ENCODE measurements around the gene EML1.
"Not testable (repeated sequence)": the region's sequence is repeated elsewhere in the genome, so short reads cannot be mapped to it uniquely, and the experiment has no call there.

The EML1 gene

DNA sequence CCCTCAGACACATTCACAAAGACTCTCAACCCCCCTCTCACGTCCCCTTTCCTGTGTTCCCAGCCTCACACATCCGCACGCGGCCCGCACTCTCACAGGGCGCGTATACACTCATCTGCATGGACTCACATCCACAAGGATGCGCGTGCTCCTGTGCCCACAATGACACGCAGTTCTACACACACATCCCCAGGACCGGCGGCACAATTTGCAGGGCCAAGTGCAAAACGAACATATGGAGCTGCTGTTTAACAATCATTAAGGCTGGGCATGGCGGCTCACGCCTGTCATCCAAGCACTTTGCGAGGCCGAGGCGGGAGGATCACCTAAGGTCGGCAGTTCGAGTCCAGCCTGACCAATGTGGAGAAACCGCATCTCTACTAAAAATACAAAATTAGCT is 36.4 kb upstream of the EML1 start:
- DNase-seq: no peak

DNA sequence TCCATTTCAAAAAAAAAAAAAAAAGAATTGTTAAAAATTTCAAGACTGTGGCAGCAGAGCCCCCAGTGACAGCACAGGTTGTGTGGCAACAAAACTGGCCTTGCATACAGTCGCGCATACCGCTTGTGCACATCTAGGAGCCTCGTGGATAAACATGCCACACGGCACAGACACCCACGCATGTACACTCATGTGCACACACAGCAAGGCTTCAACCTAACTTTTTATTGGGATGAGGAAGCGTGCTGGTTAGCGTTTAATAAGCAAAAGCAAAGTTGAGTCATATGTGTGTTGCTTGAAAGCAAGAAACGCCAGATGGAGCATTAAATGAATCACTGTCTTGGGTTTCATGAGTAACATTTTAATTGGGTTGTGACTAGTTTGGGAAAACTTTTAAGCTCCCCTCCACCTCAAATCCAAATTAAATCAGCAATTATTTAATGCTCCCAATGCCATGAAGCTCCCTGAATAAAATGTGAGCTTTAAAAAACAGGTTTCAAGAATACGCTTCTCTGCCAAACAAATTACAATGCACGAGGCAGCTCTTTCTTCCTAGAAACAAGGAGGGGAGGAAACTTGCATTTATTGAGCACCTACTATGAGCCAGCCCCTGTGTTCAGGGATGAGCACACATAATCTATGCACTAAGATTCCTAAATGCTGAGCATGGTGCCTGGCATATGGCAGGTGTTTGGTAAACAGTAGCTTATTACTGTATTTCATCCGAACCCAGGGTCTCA is 35.7 kb upstream of the EML1 start:
- no peak for DNase-seq

DNA sequence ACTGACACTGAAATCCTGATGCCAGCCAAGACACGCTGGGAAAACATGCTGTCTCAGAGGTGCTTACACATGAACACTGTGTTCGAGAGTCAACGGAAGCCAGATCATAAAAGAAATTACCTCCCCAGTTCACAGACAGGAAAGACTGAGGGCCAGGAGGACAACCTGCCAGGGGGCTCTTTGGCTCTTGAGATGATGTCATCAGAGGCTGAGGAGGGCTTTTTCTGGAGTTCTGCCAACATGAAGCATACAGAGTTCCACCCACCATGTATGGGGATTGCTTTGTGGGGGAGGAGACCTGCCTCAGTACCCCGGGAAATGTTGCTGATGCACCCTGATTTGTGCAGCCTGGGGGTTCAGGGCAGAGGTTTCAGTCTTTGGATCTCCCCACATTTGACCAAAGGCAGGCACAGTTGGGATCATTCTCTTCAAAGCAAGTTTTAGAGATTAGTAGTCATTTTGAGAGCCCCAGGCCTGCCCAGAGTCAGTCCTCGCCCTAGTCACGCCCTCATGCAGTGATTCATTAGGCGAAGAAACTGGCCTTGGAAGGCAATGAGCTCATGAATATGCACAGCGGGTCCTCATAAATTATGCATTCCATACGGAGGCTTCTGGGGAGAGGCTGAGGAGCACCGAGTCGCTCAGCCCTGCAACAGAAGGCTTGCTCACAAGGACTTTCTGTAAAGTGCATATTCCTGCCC is 34.9 kb upstream of the EML1 start:
- DNase-seq: no peak

DNA sequence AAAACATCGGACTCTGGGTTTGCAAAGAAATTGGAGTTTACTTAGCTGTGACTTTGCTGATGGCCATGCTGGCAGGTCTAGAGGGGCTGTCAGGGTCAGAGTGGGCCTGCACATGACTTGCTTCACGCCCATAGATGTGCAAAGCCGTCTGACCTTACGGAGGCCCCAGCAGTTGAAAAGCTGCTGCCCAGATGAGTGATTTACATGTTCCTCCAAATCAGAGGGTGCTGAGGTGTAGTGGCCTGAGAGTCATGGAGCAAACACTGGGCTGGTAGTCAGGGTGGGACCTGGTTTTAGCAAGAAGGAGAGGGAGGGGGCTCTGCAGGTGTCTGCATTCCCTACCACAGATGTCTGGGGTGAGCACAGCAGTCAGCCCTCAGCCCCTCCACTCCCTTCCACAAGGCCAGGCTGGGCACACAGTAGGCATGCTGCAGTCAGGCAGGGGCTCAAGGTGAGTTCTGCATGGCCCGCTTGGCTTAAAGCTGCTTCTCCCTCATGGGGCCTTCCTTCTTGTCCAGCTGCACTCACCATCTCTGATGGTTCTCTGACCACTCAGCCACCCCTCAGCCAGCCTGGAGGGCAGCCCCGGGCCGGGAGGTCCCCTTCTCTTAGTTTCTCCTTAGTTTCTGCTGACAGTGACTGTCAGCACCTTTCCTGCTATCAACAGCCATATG is 34.2 kb upstream of the EML1 start:
- no peak for DNase-seq

DNA sequence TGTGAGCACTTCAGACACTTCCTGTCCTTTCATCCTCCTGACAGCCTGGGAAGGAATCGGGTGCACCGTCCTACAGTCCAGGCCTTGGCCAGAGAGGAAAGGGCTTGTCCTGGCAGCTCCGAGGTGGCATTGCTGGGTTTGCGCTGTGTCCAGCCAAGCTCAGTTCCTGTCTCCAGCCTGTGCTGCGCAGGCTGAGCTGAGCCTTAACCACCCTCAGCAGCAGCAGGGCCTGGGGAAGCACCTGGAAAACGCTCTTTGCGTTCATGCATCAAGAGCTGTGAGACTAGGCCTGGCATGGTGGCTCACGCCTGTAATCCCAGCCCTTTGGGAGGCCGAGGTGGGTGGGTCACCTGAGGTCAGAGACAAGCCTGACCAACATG is 33.7 kb upstream of the EML1 start:
- no peak for DNase-seq

DNA sequence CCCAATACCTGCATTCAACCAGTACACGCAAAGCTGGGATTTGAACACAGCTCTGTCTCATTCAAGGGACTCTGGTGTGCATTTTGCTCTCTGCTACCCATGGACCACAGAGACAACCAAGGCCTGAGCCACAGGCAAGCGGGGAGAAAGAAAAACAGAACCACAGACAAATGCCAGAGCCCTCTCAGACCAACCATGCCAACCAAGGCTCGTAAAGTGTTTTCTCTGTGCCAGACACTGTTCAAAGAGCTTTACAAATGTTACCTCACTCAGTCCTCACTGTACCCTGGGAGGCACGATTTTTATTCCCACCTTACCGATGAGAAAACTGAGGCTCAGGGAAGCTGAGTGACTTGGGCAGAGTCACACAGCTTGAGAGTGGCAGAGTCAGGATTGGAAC is 32.4 kb upstream of the EML1 start:
- no peak for DNase-seq

DNA sequence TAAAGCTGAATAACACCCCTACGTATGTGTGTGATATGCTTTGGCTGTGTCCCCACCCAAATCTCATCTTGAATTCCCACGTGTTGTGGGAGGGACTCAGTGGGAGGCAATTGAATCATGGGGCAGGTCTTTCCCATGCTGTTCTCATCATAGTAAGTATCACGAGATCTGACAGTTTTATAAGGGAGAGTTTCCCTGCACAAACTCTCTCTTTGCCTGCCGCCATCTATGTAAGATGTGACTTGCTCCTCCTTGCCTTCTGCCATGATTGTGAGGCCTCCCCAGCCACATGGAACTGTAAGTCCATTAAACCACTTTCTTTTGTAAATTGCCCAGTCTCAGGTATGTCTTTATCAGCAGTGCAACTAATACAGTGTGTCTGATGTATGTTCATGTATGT is 30.3 kb upstream of the EML1 start:
- DNase-seq: not testable (repeated sequence)

DNA sequence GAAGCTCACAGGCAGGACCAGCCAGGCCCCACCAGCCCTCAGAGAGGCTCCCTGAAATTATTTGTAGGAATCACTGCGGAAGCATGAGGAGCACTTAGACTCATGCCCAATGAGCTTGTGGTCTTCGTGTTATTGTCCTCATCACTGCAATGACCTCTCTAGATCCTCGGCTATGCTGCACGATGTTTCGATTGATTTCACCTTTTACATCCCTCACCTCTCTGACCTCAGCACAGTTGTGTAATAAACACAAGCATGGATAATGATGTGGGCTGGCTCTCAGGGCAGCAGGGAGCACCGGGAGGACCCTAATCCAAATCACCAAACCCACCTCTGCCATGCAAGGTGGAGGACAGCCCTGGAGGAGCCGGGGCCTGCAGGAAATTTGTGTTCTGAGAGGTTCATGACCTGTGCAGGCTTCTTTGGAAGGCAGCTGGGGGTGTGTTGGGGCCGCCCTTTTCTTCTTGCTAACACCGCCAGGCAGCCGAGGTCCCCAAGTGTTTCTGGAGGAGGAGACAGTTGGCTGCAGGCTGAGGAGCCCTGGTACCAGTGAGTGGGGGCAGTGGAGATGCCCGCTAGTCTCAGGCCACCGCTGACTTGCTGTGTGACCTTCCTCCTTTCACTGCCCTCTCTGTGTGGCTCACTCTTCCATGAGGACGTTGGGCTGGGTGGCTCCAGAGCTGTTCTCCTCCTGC is 29.5 kb upstream of the EML1 start:
- DNase-seq: no peak

DNA sequence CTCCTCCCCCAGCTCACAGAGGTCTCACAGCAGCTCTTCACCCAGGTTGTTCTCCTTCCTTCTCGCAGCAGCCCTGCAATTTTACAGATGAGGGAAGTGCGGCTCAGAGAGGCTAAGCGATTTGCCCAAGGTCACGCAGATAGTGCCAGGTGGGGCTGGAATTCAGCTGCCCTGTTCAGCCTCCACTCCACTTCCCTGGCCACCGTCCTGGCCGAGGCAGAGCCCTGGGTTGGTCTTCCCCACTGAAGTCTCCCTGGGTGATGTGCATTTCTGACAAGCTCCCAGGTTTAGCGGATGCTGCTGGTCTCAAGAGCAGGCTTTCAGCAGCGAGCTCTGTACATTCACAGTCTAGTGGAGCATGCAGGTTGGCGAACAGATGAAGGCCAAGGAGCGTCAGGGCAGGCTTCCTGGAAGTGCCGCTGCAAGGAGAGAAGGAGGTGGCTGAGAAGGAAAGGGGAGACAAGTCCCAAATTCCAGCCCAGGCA is 28.9 kb upstream of the EML1 start:
- DNase-seq: no peak

DNA sequence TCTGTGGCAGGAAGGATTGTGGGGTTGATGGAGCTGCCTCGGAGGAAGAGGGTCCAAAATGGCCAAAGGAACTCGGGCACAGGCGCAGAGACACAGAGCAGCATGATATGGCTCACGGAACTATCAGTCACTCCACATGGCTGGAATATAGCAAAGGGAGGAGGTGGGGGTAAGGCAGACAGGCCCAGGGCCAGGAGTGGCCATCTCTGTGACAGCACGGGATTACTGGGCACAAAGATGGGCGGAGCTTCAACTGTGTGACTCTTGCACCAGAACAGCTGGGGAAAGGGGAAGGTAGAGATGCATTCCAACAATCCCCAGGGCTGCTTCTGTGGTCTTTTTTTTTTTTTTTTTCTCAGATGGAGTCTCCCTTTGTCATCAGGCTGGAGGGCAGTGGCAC is 24.8 kb upstream of the EML1 start:
- no peak for DNase-seq

DNA sequence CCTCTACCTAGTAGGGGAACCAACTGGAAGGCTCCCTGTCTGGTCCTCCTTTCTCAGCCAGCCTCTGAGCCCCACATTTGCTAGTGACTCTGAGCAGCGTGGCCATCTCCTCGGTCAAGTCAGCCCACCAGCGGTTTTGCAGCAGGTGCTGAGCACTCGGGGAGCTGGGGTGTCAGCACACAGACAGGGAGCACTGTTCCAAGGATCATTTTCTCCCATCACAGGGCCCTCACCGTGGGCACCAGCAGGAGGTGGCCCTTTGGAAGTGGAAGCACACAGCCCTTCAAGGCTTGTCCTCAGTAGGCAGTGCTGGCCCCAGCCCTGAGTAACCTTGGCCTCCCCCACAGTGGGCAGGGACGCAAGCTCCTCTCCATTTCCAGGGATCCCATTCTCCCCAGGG is 24.1 kb upstream of the EML1 start:
- DNase-seq: no peak

DNA sequence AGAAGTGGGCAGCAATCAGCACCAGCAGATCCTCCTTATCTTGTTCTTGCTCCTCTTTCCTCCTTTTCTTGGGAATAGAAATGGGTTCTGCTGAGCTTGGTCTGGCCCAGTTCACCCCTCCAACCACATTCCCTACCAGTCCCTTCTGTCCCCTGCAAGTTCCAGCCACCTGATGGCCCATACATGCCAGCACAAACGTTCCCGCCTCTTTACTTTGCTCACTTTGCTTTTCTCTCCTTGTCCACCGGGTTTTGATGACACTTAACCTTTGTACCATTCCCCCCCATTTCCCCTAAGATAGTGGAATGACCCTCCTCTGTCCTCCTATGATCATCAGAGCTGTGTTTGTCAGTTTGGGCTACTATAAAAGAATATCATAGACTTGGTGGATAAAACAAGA is 23.4 kb upstream of the EML1 start:
- DNase-seq: no peak

DNA sequence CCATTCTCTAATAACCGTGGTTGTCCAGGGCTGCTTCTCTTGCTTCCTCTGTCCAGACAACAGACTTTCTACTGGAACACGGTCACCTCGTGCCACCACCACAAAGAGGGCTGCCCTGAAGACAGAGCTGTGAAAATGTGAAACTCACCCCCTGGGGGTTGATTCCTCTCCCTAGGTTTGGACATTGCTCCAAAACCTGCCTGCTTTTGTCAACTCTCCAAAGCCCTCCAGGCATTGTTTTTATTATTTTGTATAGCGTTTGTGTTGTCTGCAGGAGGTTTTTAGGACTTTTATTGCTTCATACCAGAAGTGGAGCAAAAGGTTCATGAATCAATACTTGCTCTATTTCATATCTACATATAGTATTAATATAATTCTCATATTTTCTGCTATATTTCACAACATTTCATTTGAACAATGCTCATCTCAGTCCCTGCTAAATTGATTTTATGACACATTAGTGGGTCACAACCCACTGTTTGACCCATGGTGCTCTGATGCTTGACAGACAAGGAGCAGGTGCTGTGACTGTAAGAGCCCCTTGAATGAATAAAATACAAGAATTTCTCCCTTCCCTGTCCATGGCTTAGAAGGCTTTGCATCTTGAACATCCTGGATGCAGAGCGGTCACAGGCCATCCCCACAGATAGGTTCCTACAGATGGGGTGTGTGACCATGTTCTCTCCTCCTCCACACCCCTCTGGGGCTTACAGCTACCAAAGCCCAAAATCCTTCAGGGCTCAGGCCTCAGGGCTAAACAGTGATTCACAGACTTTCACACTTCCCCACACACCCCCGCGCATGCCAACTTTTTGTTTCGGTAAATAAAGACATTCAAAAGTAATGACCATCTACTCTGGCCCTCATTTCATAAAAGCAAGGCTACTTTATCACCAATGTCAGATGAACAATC is 20.6 kb upstream of the EML1 start:
- DNase-seq: no peak

DNA sequence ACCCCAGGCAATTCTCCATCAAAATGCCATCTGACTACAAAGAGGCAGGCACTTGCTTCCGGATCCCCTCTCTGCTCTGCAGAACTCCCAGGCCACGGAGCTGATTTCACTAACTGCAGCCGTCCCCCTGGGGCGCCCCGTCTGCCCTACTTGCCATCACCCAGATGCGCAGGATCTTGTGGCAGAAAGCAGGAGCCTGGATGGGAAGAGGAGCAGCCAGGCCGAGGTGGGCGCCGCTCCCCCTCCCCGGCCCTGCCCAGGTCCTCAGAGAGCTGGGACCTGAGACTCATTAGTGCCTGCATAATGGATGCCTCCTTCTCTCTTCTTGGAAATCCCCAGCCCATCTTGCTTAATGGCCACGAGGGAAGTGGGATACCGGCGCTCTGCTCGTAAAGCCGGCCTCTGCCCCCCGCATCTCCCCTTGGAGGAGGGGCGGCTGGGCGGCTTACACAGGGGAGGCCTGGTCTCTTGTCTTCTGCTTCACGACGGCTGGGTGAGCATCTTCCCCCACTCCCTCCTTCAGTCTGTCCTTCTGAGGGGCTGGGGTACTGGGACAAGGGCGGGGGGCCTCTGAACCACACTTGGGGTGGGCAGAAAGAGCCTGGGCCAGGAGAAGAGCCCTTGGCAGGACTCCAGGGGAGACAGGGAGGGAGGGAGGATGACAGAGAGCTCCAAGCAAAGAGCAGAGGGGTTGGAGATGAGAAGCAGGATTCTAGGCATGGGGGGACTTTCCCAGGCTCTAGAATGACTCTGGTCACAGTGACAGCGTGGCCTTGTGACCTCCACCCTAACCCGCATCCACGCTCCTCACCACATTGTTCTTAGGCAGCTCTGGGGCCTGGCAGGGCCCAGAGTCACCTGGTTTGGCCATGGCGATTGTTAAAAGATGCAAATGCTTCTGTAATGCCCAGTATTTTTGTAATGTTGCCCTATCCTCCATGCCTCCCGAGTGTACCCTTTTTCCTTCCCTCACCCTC is 19.4 kb upstream of the EML1 start:
- no peak for DNase-seq

DNA sequence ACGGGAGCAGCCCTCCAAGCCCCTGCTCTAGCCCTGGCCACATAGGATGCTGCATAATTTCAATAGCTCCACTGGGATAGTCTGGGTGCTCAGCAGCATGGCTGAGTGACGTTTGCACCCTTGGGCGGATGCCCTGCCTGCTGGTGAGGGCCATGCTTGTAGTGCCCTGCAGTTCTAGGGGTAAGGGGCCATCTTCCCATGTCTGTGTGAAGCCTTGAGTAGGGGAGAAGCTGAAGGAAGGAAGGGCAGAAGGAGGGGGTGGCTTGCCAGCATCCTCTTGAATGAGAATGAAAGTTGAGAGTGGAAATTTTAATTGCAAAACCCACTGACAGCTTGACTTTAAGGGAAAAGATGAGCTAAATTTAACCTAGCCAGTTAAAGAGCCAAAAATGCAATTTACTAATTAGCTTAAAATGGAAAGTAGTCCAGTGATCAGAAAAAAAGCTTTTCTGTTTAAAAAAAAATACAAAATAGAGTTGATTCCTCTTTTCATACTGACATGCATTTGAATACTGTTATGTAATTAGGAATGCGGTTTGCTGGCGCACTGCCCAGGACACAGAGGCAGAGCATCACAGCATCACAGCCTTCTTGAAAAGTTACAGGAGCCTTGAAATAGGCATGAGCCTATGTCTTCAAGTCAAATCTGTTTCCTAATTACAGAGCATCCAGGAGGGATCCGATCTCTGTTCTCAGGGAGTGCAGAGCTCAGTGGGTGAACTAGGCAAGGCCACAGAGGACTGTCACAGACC is 18.5 kb upstream of the EML1 start:
- no peak for DNase-seq

DNA sequence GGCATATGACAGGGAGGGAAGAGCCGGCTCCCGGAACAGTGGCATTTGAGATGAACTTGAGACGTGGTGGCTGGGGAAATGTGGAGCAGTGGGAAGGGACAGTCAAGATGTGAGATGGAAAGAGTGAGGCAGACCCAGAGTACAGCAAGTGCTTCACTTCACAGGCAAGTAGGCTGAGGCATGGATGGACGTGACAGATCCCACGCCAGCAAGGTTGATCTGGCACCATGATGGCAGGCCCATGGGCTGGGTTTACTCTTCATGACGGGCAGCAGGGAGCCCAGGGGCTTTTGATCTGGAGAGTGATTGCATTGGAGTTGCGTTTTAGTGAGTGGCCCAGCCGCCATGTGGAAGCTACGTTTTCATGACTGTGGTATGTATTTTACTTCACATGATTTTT is 17.9 kb upstream of the EML1 start:
- DNase-seq: no peak

DNA sequence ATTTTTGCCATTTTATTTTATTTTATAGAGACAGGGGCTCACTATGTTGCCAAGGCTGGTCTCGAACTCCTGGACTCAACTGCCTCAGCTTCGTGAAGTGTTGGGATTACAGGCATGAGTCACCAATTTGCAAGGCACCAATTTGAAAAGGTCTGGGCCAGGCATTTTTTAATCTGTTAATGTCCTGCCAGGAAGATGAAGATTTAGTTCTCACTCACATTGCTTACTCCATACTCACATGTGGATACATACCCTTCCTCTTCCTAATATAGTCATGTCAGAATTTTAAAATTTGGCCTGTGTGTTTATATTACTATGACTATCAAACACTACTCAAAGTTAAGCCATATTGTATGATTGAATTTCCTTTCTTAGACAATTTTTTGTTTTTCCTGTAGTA is 15.3 kb upstream of the EML1 start:
- DNase-seq: no peak

DNA sequence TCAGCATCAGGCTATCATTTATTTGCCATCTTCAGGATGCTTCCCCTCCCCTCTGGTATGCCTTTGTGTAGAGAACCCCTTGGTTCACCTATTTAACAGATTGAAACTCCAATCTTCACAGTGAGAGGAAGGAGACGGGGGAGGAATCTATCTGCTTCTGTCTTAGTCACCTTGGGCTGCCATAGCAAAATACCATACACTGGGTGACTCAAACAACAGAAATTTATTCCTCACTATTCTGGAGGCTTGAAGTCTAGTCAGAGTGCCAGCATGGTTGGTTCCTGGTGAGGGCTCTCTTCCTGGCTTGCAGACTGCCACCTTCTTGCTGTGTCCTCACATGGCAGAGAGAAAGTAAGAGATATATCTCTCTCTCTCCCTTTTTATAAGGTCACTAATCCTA is 13.5 kb upstream of the EML1 start:
- no peak for DNase-seq

DNA sequence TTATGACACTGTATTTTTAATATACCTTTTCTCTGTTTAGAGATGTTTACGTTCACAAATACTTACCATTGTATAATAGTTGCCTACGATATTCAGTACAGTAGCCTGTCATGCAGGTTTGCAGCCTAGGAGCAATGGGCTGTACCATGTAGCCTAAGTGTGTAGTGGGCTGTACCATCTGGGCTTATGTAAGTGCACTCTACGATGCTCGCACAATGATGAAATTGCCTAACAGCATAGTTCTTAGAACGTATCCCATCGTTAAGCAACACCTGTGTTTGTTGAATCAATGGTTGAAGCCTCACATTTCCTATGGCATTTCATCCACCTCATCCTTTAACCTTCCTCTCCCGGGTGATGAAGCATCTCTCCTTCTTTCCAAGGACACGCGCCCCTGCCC is 12.5 kb upstream of the EML1 start:
- no peak for DNase-seq

DNA sequence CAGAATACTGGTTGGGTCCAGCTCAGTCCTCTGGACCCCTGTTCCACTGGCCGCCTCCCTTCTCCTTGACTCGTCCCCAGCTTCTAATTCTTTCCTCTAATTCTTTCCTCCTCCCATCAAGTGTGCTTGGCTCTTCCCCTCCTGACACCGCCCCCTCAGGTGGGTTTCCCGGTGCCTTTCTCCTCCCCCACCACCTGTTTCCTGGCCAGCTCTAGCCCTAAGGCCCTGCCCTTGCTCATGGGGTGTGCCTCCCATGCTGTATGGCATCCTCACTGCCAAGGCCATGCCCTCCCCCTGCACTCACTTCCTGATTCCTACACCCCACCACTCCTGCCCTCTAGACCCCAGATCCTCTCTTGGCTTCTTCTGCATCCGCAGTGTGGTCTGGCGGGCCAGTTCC is 12.1 kb upstream of the EML1 start:
- no peak for DNase-seq

Data from SHP77 (cell line).